Measurements from ENCODE around the gene ADAMTSL1. TPM values are rescaled to one million over a fixed set of nuclear protein-coding genes. Genes with fewer than 3 reads are reported as not detected.
A peak's percentile ranks its signal among the peaks of the same experiment; 100 is the strongest.

The ADAMTSL1 gene
- total RNA-seq, 1 experiment from 2014 or later: 0.94 TPM

- no peak for ATAC-seq
- Mint-ChIP-seq H3K4me1 (0 out of 2 replicates have a peak, but pooled peaks cover 8% of the 10 kb centered on the region), H3K9me3 (no peaks in the 10 kb centered on the region), H3K4me3 (no peak overlapping the region), H3K27ac (no peak overlapping the region), H3K27me3 (ENCODE audit: low read depth) (no peaks in the 10 kb centered on the region), H3K36me3 (no peaks in the 10 kb centered on the region)
- TF ChIP-seq TP53 (CRISPR knock-in tag; IDR thresholded peaks at IDR 0.05) (no peak), ZNF512 (CRISPR knock-in tag; IDR thresholded peaks at IDR 0.05; ENCODE audit: borderline replicate concordance) (no peak), STAT6 (CRISPR knock-in tag; conservative IDR thresholded peaks at IDR 0.05; ENCODE audit: low read depth) (no peak), JAZF1 (CRISPR knock-in tag; IDR thresholded peaks at IDR 0.05) (no peak), AR (CRISPR knock-in tag; IDR thresholded peaks at IDR 0.05) (no peak), NR1H2 (CRISPR knock-in tag; IDR thresholded peaks at IDR 0.05) (no peak), PRDM15 (CRISPR knock-in tag; IDR thresholded peaks at IDR 0.05) (no peak)
- ChIA-PET CTCF (interaction anchor here (0.6 kb wide), 1 partner anchor 524 kb away, joined by 3 read pairs; no protein-coding TSS in a partner anchor), POLR2A (no interaction called here)
- DNase-seq (ENCODE audit: low spot score): no peak
Observed at GRCh38 chr9:18489861-18490260, 15.9 kb downstream of the ADAMTSL1 start.

GRCh38 chr9:18490641-18491370 lies 16.9 kb downstream of the ADAMTSL1 start:
- CTCF ChIA-PET: interaction anchor here (1.4 kb wide), 1 partner anchor 48 kb away, joined by 3 read pairs; no protein-coding TSS in a partner anchor
- TF ChIP-seq FOXK1 (CRISPR knock-in tag; IDR thresholded peaks at IDR 0.05) (no peak), ARID4B (CRISPR knock-in tag; IDR thresholded peaks at IDR 0.05; ENCODE audit: borderline replicate concordance) (no peak), MXD4 (CRISPR knock-in tag; IDR thresholded peaks at IDR 0.05; ENCODE audit: borderline replicate concordance) (no peak), TP53 (CRISPR knock-in tag; IDR thresholded peaks at IDR 0.05) (no peak), SP1 (CRISPR knock-in tag; conservative IDR thresholded peaks at IDR 0.05) (no peak), OVOL2 (CRISPR knock-in tag; IDR thresholded peaks at IDR 0.05; ENCODE audit: borderline replicate concordance) (no peak), ZNF423 (CRISPR knock-in tag; IDR thresholded peaks at IDR 0.05) (no peak), TCF7 (CRISPR knock-in tag; IDR thresholded peaks at IDR 0.05; ENCODE audit: low read depth) (no peak)

More at GRCh38 chr9:18490641-18491370, 16.9 kb downstream of the ADAMTSL1 start:
- no peak for DNase-seq (ENCODE audit: low spot score)
- no peak overlapping the region for H3K4me3 Mint-ChIP-seq
- H3K9me3 Mint-ChIP-seq: no peaks in the 10 kb centered on the region
- H3K27me3 Mint-ChIP-seq (ENCODE audit: low read depth): no peaks in the 10 kb centered on the region
- H3K4me1 Mint-ChIP-seq: 0 out of 2 replicates have a peak, but pooled peaks cover 5% of the 10 kb centered on the region
- no peak overlapping the region for H3K27ac Mint-ChIP-seq
- peak; percentile 18; the same call in 1 of the 2 replicates for ATAC-seq
- no peaks in the 10 kb centered on the region for H3K36me3 Mint-ChIP-seq
- POLR2A ChIA-PET: no interaction called here
